Measurements from ENCODE around the gene CAPSL.
"Not testable (repeated sequence)": the region's sequence is repeated elsewhere in the genome, so short reads cannot be mapped to it uniquely, and the experiment has no call there.

CAPSL gene

DNA sequence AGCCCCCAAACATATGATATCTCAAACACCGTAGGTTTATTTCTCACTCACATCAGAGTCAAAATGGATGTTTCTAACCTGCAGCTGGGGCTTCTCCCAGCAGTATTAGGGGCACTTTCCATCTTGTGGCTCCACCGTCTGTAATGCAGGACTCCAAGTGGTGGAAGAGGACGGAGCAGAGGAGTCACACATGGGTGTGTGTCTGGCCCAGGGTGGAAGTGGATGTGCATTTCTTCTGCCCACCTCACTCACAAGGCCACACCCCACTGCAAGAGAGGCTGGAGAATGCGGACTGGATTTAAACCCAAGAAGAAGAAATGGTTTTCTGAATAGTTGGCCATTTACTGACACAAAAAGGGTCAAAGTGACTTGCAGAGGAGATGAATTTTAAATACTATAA is 67.8 kb downstream of the CAPSL start:
- DNase-seq, result no peak

DNA sequence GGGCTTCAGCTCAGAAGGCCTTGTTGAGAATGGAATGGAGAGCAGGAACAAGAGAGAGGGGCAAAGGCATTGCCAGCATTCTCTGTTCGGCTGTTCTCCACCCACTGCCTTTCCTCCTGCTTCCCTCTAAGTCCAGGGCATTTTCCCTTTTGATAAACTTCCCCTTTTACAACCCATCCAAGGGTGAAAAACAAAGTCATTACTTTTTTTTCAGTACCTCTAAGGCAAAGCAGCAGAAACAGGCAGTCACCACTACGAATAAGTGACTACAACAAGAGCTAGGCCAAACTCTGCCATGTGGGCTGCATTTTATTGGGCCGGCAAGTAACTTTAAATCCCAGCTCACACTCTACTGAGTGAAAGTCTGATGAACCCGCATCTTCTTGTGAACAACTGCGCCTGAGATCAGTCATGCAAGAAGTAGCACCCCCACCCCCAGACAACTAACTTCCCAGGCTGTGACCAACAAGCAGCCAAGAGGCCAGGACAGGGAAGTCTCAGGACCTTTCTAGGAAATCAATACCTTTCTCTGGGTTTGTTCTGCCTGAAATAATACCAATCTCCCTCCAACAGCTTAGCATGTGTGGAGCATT is 68.6 kb downstream of the CAPSL start:
- no peak for DNase-seq

DNA sequence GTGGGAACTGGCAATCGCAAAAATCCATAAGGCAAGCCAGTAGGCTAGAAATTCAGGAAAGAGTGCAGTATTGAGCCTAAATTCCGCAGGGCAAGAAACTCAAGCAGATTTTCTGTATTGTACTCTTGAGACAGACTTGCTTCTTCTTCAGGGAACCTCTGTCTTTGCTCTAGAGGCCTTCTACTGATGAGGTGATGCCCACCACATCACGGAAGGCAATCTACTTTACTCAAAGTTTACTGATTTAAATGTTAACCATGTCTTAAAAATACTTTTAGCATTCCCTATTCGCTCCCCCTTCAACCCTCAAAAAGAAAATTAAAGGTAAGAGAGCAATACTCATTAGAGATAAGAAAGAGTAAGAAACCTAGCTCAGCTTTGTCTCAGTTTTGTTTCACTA is 70.4 kb downstream of the CAPSL start:
- DNase-seq, result no peak

DNA sequence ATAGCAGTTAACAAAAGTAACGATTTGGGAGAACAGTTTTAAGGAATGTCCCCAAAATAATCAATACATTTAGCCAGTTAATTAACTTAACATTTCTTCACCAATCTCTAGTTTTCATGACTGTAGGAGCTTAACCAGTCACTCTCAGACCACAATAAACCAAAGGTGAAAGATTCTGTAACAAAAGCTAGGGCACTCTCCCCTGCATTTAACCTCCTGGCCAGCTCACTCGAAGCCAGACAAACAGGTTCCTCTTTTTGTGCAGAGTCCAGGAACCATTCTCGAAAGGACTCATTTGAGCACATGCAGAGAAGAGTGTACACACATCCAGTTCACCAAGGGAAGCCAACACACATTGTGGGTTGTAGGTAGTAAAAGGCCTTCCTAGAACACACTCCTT is 75.3 kb downstream of the CAPSL start:
- no peak for DNase-seq

DNA sequence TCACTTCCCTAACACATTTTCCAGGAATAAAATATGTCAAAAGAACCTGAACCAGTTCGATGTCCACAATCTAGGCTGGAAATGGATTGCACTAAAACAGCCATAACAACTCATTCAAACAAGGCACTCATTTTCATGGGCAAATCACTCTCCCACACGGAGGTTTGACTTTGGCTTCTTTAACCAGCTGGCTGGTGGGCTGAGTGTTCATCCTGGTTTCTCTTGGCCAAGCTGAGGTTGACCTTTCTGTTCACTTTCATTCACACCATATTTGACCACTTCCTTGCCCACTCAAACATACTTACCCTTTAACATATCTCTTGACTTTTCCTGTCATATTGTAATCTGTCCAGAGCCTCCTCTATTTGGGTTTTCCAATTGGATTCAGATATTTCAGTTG is 76.3 kb downstream of the CAPSL start:
- no peak for DNase-seq

DNA sequence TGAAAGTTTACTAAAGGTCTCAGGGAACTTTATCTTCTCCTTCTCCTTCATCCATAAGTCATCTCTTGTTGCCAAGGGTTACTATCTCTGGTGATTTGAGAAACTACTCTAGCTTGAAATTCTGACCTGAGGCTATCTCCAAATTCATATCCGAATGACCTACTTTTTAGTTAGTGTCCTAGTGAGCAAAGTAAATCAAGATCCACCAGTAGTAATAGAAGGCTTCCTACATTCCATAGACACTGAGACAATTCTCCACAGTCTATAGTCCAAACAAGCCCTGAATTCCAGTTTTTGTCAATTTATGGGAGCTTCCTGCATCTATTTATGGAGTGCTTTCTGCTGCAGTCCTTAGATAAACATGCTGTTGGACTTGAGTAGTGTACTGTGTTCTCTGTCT is 76.7 kb downstream of the CAPSL start:
- no peak for DNase-seq

DNA sequence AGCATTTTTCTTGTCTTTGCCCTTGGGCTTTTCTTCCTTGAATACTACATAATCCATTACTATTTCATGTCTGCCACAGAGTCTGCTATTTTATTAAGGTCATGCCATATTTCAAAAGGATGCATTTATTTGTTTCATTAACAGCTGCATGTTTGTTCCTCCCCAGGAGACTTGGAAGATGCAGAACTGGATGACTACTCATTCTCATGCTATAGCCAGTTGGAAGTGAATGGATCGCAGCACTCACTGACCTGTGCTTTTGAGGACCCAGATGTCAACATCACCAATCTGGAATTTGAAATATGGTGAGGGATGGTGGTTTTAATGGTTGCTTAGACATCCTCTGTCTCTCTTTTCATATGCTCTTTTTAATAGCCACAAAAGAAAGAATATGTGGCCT is 77.7 kb downstream of the CAPSL start:
- DNase-seq, result no peak

DNA sequence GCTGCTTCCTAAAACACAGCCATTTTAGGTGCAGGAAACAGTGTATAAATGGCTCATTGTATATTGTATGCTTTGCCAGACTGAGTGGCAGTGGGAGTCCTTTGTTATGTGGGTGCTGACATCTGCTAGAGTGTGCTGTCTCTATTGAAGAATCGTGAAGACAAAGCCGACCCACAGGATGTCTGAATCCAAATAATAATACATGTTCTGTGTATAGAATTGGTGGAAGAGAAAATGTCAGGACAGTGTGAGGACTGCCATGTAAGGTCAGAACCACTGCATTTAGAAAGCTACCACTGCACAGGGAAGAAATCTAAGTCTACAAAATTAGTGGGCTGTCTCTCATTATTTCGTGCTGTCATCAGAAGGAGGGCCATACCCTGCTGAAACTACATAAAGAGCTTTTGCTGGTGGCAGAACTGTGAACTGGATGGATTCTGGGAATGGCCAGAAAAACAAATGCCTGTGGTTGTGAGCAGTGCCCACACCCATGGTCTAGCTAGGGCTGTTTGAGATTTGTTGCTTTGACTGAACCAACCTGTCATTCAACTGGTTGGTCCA is 79.2 kb downstream of the CAPSL start:
- no peak for DNase-seq

DNA sequence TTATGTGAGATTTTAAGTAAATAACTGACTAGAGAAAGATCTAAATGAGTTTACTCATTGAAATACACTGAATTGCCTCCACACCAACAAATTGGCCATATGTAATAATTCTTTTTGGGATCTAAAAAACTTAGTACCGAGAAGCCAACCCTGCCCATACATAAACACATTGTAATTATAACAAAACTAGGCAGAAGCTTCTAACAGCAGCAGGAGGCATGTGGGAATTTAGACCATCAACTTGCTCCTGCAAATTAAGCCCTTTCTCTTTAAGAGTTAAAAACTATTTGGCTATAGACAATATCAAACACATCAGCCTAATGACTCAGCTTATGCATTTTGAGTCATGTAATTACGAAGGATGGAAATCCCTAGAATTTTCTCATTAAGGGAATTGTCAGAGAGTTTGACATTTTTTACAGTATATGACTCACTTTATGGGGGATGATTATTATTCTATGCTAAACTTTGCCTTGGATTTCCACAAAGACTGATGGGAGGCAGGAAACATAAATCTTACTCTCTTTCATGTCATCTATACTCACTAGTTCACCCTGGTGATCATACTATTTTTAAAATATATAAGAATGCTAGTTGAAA is 80.7 kb downstream of the CAPSL start:
- DNase-seq, result no peak

DNA sequence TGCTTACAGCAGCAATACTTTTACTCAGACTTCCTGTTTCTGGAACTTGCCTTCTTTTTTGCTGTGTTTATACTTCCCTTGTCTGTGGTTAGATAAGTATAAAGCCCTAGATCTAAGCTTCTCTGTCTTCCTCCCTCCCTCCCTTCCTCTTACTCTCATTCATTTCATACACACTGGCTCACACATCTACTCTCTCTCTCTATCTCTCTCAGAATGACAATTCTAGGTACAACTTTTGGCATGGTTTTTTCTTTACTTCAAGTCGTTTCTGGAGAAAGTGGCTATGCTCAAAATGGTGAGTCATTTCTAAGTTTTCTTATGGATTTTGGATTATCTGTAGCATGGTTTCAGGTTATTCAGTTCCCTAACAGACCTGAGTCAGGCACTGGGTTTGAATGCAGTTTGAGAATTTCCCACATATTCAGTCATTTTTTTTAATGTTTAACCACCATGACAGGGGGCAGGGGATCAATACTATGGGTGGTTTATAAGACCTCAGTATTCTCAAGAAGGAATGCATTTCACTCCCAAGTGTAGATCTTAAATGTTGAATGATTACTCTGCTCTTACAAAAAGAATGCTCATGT is 81.6 kb downstream of the CAPSL start, which contains the start of gene IL7R:
IL7R (plus strand) TSS at position 127 of the 587 bp plus-strand sequence; CDS start at position 214, 87 bp downstream.
- DNase-seq, result no peak

DNA sequence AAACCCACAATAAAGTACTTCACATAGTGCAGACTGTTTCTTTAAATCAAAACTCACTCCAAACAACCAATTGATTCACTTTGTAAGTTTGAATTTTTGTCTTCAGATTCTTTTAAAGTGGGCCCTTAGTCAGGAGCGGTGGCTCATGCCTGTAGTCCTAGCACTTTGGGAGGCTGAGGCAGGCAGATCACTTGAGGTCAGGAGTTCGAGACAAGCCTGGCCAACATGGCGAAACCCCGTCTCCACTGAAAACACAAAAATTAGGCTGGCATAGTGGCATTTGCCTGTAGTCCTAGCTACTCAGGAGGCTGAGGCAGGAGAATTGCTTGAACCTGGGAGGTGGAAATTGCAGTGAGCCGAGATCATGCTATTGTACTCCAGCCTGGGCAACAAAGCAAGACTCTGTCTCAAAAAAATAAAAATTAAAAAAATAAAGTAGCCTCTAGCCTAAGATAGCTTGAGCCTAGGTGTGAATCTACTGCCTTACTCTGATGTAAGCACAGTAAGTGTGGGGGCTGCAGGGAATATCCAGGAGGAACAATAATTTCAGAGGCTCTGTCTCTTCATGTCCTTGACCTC is 82.1 kb downstream of the CAPSL start:
- not testable (repeated sequence) for DNase-seq

DNA sequence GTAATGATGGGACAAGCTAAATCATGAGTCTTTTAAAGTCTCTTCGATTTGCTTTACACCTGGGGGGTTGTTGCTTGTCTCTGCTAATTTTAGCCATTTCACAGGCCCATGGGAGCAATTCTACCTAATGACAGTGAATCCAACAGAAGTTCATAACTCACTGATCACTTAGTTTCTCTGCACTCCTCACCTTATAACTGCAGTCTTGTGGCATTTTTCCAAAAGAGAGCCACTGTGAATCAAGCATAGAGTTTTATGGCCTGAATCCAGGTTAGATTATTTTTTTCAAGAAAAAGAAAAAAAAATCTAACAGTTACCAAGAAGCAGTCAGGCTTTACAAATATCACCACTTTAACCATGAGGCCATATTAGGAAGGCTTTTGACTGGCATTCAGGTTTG is 83.2 kb downstream of the CAPSL start:
- DNase-seq, result no peak
